HG02943 (cell line): ENCODE data around the gene MAN2B2.
"Not testable (repeated sequence)": the region's sequence is repeated elsewhere in the genome, so short reads cannot be mapped to it uniquely, and the experiment has no call there.

Experiments used
- ATAC-seq: cut with Tn5 transposase; IDR thresholded peaks from one replicate; pipeline ENCODE4 v1.9.1; 2021; ENCODE audit warnings: mild to moderate bottlenecking, low read depth, moderate library complexity; ENCODE audit not compliant: unreplicated experiment

The MAN2B2 gene

DNA sequence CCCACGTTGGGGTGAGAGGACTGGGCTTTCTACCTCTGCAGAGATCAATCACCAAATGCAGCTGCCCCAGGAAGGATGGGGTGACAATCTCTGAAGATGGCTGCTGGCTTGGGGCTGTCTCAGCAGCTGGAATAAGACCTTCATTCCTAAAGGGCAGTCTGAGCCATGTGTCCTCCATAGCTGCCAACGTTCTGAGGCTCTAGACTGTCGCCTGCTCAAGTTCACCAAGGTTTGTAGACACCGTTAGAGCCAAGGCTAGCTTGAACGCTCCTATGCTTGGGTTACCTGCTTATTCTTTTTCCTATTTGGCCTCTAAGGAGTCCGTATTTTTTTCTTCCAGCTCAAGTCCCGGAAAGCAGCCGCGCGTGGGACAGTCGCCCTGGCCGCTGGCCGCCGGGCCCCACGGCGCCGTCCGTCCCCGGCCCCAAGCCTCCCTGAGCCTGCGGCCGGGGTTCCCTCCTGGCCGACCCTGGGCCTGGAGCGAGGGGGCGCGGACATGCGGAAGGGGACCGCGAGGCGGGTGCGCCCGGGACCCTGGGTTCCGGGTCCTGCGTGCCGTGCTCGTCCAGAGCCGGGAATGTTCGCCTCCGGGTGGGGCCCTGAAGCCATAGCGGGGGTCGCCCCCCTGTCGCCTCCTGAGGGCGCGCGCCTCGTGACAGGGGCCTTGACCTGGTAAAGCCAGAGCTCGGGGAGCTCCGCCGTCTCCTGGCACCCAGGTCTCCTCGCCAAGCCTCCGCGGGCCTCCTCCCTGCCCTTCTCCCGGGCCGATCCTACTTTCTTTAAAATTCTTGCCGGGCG, 88.8 kb downstream of the MAN2B2 start:
- no peak for ATAC-seq

DNA sequence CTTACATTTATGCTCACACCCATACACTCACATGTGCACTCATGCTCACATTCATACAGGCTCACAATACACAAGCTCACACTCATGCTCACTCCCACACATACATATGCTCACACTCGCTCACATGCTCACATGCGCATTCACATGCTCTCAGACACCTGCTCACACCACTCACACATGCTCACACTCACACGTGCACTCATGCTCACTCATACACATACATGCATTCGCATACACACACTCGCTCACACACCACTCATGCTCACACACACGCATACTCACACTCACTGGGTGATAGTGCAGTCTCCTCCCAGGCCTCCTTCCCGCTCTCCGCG, 90.3 kb downstream of the MAN2B2 start:
- ATAC-seq, result no peak

GRCh38 chr4:6668391-6668790, 93.4 kb downstream of the MAN2B2 start:
- ATAC-seq, result no peak

DNA sequence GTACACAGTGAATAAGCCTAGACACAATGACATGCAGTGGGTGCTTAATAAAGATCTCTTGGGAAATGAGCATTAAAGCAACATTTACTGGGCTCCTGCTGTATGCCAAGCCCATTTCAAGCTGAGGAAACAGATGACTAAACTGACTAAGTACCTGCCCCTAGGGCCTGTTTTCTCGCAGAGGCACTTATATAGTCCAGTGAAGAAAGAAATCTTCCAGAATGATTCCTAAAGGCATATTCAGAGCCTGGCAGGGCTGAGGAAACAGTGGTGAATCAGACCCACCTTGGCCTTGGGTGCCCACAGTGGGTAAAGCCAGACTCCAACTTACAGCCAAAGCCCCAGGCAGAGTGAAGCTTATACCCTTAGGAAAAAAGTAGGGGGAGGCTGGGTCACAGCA, 96.7 kb downstream of the MAN2B2 start:
- ATAC-seq, result no peak

DNA sequence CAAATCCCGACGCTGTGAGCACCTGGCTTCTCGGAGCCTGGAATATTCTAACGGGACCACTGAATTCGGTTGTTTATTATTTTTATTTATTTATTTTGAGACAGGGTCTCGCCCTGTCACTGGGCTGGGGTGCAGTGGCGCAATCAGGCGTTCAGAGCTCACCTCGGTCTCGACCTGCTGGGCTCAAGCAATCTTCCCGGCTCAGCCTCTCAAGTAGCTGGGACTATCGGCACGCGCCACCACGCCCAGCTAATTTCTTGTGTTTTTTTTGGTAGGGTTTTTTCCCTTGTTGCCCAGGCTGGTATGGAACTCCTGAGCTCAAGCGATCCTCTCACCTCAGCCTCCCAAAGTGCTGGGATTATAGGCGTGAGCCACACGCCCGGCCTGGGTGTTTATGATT, 97.1 kb downstream of the MAN2B2 start:
- no peak for ATAC-seq

- ATAC-seq, result not testable (repeated sequence)
These were observed 97.7 kb downstream of the MAN2B2 start for GRCh38 chr4:6672541-6673190.
